ENCODE results near the gene DEPDC5.

DEPDC5 gene

DNA sequence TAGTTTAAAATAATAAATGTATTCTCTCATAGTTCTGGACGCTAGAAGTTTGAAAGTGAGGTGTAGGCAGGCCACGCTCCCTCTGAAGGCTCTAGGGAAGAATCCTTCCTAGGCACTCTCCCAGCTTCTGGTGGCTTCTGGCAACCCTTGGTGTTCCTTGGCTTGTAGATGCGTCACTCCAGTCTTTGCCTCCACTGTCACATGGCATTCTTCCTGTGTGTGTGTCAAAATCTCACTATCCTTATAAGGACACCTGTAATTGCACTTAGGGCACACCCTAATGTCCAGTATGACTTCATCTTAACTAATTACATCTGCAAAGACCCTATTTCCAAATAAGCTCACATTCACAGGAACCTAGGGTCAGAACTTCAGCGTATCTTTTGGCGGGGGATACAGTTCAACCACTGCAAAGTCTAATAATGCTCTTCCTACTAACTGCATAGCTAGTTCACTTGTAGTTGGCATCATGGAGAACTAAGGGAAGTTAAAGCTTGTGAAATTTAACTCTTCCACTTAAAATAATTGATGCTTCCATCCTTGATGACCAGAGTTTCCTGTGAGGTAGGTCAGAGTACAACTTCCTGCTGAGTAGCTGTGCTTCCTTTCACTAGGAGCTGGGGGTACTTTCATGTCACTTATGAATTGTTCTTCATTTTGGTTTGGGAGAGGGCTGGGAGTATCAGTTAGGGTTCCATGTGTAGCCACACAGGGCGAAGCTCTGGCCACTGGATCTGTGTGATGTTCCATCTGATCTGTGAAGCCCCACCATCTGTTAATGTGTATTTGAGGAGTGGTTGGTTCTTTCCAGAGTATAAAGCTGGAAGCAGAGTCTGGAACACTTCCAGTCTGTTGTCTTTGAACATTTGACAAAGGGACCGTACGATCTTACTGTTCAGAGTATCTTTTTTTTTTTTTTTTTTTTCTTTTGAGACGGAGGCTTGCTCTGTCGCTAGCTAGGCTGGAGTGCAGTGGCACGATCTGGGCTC is 201.0 kb downstream of the DEPDC5 start:
- Histone ChIP-seq H3K4me1 (ENCODE audit: control insufficient read depth, insufficient read depth, low read length) (peaks cover 36% of the 10 kb centered on the region), H3K27me3 (ENCODE audit: control insufficient read depth, insufficient read depth, low read length) (no peaks in the 10 kb centered on the region), H3K36me3 (ENCODE audit: control insufficient read depth, insufficient read depth, low read length) (peaks cover 8% of the 10 kb centered on the region), H3K4me3 (ENCODE audit: low read length) (no peak overlapping the region), H3K27ac (ENCODE audit: low read depth, low read length) (no peak overlapping the region), H3K9ac (ENCODE audit: low read length) (no peak overlapping the region)

DNA sequence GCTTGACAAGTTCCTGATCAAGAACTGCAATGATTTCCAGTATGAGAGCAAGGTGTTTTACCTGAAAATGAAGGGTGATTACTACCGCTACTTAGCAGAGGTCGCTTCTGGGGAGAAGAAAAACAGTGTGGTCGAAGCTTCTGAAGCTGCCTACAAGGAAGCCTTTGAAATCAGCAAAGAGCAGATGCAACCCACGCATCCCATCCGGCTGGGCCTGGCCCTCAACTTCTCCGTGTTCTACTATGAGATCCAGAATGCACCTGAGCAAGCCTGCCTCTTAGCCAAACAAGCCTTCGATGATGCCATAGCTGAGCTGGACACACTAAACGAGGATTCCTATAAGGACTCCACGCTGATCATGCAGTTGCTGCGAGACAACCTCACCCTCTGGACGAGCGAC is 202.5 kb downstream of the DEPDC5 start:
- Histone ChIP-seq H3K36me3 (ENCODE audit: control insufficient read depth, insufficient read depth, low read length) (peaks cover 5% of the 10 kb centered on the region), H3K4me1 (ENCODE audit: control insufficient read depth, insufficient read depth, low read length) (peaks cover 25% of the 10 kb centered on the region), H3K27ac (ENCODE audit: low read depth, low read length) (no peak overlapping the region), H3K9ac (ENCODE audit: low read length) (no peak overlapping the region), H3K27me3 (ENCODE audit: control insufficient read depth, insufficient read depth, low read length) (no peaks in the 10 kb centered on the region), H3K4me3 (ENCODE audit: low read length) (no peak overlapping the region)
